ENCODE results near the gene SLX4. TPM values are rescaled to one million over a fixed set of nuclear protein-coding genes. Genes with fewer than 3 reads are reported as not detected.

SLX4 gene
- total RNA-seq, 1 experiment from 2014 or later: 7.0 TPM

GRCh38 chr16:3659251-3659650 lies 47.8 kb upstream of the SLX4 start:
- Histone ChIP-seq H2AFZ (ENCODE audit: low read depth, low read length, poor library complexity, severe bottlenecking) (no peak overlapping the region), H3K9ac (ENCODE audit: low read length) (no peak overlapping the region), H3K4me2 (ENCODE audit: low read length) (no peak overlapping the region), H3K27ac (ENCODE audit: low read depth, low read length) (no peak overlapping the region), H3K9me2 (ENCODE audit: insufficient read depth) (no peaks in the 10 kb centered on the region), H3K27me3 (ENCODE audit: insufficient read depth, low read length) (no peaks in the 10 kb centered on the region), H3K9me3 (ENCODE audit: control insufficient read depth in 1 of 2, insufficient read depth in 1 of 2, low read depth in 1 of 2, low read length in 2 of 2) (no peaks in the 10 kb centered on the region), H3K4me3 (replicated peaks in 1 of 2; ENCODE audit: low read depth in 1 of 2, low read length in 2 of 2) (no peak overlapping the region), H3K4me1 (ENCODE audit: control insufficient read depth in 1 of 2, insufficient read depth in 2 of 2, low read length in 2 of 2) (peaks cover 8 to 20% of the 10 kb centered on the region in 2 experiments; a peak in 3 of 4 replicates), H4K20me1 (ENCODE audit: insufficient read depth) (0 out of 2 replicates have a peak, but pooled peaks cover 3% of the 10 kb centered on the region), H3K36me3 (ENCODE audit: control insufficient read depth in 1 of 2, insufficient read depth in 2 of 2, low read length in 2 of 2) (peaks cover 37 to 63% of the 10 kb centered on the region in 2 experiments), H3K79me2 (ENCODE audit: insufficient read depth, low read length) (no peaks in the 10 kb centered on the region; the same call in 1 of the 2 replicates)
- ATAC-seq: no peak
- TF ChIP-seq CTCF (IDR thresholded peaks at IDR 0.05 in 2 of 3, conservative IDR thresholded peaks at IDR 0.05 in 1 of 3; ENCODE audit: borderline replicate concordance in 1 of 3, insufficient read depth in 1 of 3, low read depth in 2 of 3, low read length in 2 of 3) (no peak), TCF7L2 (IDR thresholded peaks at IDR 0.05; ENCODE audit: borderline replicate concordance, extremely low read depth, insufficient read depth, insufficient read length) (no peak), MAX (IDR thresholded peaks at IDR 0.05) (no peak), SIN3A (IDR thresholded peaks at IDR 0.05; ENCODE audit: low read depth) (no peak), JUND (IDR thresholded peaks at IDR 0.05) (no peak), REST (IDR thresholded peaks at IDR 0.05; ENCODE audit: low read depth) (no peak)
- BruUV-seq (replicated peaks): no TSS peak
- ChIA-PET RAD21 (ENCODE audit: low non-redundant PET in 1 of 2, low total read pairs in 2 of 2, uncharacterized antibody in 2 of 2, unreplicated experiment in 2 of 2) (no interaction called here), POLR2A (no interaction called here), CTCF (no interaction called here)
- intact Hi-C loops (cut with micrococcal nuclease): no loop called here
- DNase-seq (ENCODE audit: low read depth, low spot score): no peak
